Duodenal mucosa (tissue), 2 donors: ENCODE measurements around the gene CDHR2.
"Not testable (repeated sequence)": the region's sequence is repeated elsewhere in the genome, so short reads cannot be mapped to it uniquely, and the experiment has no call there.

ENCODE experiments used
- H3K27ac ChIP-seq: one replicate; pipeline ENCODE4 v1.7.0; 2013; ENCODE audit warnings: low read depth, low read length
- H3K27me3 ChIP-seq, 2 donors: one replicate each; pipeline ENCODE4 v1.7.0; 2013; ENCODE audit warnings: low read length in 2 of 2, control low read depth in 1 of 2; ENCODE audit not compliant: insufficient read depth in 2 of 2, control insufficient read depth in 1 of 2
- H3K36me3 ChIP-seq, 2 donors: one replicate each; pipeline ENCODE4 v1.7.0; 2013; ENCODE audit warnings: low read length in 2 of 2, control low read depth in 1 of 2; ENCODE audit not compliant: insufficient read depth in 2 of 2, control insufficient read depth in 1 of 2
- H3K4me1 ChIP-seq, 2 donors: one replicate each; pipeline ENCODE4 v1.7.0; 2013; ENCODE audit warnings: low read length in 2 of 2, control low read depth in 1 of 2; ENCODE audit not compliant: insufficient read depth in 2 of 2, control insufficient read depth in 1 of 2
- H3K4me3 ChIP-seq, 2 donors: one replicate each; pipeline ENCODE4 v1.7.0; 2013; ENCODE audit warnings: low read length in 2 of 2, low read depth in 1 of 2
- H3K9ac ChIP-seq, 2 donors: one replicate each; pipeline ENCODE4 v1.7.0; 2013; ENCODE audit warnings: low read length in 2 of 2, low read depth in 1 of 2
- H3K9me3 ChIP-seq, 2 donors: one replicate each; pipeline ENCODE4 v1.7.0; 2013; ENCODE audit warnings: low read length in 2 of 2, control low read depth in 1 of 2; ENCODE audit not compliant: control insufficient read depth in 1 of 2

The CDHR2 gene

GRCh38 chr5:176593273-176593869, 44.2 kb downstream of the CDHR2 start:
- H3K9me3 ChIP-seq: no peaks in the 10 kb centered on the region

DNA sequence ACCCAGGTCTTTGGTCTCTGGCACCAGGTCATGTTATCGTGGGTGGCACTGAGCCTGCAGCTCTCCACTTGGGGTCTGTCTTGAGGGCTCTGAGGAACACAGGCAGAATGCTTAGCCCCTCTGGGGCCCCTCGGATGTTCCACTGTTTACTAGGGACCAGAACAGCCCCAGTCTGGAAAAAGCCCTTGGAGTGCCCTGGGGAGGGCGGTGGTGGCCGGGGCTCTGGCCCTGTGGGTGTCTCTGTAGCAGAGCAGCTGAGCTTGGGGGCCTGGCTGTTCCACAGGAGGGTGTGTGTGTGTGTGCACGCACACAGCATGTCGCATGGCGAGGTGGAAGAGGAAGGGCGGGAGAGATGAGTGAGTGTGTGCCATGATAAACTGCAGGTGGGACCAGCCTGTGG, 45.4 kb downstream of the CDHR2 start:
- Histone ChIP-seq H3K36me3 (peaks cover 24 to 30% of the 10 kb centered on the region in 2 donors), H3K27ac (no peak overlapping the region), H3K27me3 (peaks cover 0 to 9% of the 10 kb centered on the region in 2 donors), H3K9ac (no peak overlapping the region), H3K4me1 (peaks cover 0 to 8% of the 10 kb centered on the region in 2 donors), H3K4me3 (no peak overlapping the region), H3K9me3 (no peaks in the 10 kb centered on the region)

More at GRCh38 chr5:176593273-176593869, 44.2 kb downstream of the CDHR2 start:
- H3K27ac ChIP-seq: no peak overlapping the region
- no peak overlapping the region for H3K4me3 ChIP-seq
- no peak overlapping the region for H3K9ac ChIP-seq
- peaks cover 0 to 8% of the 10 kb centered on the region in 2 donors for H3K27me3 ChIP-seq
- H3K36me3 ChIP-seq: peaks cover 24 to 33% of the 10 kb centered on the region in 2 donors
- peaks cover 0 to 8% of the 10 kb centered on the region in 2 donors for H3K4me1 ChIP-seq

DNA sequence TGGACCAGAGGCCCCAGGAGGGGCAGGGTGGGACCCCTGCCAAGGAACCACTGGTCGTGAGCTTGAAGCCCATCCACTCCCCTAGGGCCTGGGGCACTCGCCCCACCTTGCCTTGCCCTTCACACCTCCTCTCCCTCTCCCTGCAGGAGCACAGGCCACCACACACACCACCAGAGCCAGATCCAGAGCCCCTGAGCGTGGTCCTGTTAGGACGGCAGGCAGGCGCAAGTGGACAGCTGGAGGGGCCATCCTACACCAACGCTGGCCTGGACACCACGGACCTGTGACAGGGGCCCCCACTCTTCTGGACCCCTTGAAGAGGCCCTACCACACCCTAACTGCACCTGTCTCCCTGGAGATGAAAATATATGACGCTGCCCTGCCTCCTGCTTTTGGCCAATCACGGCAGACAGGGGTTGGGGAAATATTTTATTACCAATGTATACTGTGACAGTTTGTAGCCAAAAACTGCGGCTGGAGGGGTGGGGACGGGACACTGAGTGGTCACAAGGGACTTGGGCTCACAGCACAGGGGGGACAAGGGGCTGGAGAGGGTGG, 46.3 kb downstream of the CDHR2 start:
- Histone ChIP-seq H3K9me3 (no peaks in the 10 kb centered on the region), H3K9ac (no peak overlapping the region), H3K27me3 (peaks cover 0 to 9% of the 10 kb centered on the region in 2 donors), H3K36me3 (peaks cover 23 to 24% of the 10 kb centered on the region in 2 donors), H3K27ac (no peak overlapping the region), H3K4me1 (peaks cover 0 to 8% of the 10 kb centered on the region in 2 donors), H3K4me3 (no peak overlapping the region)

DNA sequence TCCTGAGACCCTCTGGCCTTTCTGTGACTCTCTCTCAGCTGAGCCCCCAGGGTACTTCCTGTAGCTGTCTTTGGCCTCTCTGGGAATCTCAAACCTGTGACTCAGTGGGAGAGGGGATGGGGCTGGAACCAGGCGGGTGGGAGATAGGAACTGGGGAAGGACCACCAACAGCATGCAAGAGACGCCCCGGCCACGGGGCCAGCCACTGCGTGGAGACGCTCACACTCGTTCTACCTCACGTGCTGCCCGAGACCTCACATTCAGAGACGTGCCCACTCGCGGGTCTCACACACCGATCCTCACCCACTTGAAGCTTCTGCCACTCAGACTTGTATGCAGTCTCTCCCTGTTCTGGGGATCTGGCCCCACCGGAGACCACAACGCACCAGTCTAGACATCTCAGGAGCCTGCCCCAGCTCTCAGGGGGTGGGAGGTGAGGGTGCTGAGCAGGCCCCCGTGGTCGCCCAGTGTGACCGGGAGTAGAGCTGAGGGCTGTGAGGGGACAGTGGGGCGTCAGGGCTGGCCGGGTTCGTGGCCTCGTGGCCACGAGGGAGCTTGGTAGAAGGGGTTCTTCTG, 47.0 kb downstream of the CDHR2 start:
- peak overlapping the region; percentile 40 to 54 for H3K4me3 ChIP-seq
- H3K4me1 ChIP-seq: peaks cover 0 to 8% of the 10 kb centered on the region in 2 donors
- H3K9me3 ChIP-seq: no peaks in the 10 kb centered on the region
- peaks cover 16 to 17% of the 10 kb centered on the region in 2 donors for H3K36me3 ChIP-seq
- H3K27ac ChIP-seq: no peak overlapping the region
- H3K27me3 ChIP-seq: peaks cover 0 to 9% of the 10 kb centered on the region in 2 donors
- peak overlapping the region in 1 of 2 donors; percentile 6 for H3K9ac ChIP-seq

GRCh38 chr5:176596689-176597416, 47.7 kb downstream of the CDHR2 start:
- H3K4me3 ChIP-seq: peak overlapping the region; percentile 40 to 60
- peaks cover 0 to 9% of the 10 kb centered on the region in 2 donors for H3K27me3 ChIP-seq
- peaks cover 10 to 13% of the 10 kb centered on the region in 2 donors for H3K36me3 ChIP-seq
- H3K4me1 ChIP-seq: peaks cover 0 to 8% of the 10 kb centered on the region in 2 donors
- H3K27ac ChIP-seq: no peak overlapping the region
- peak overlapping the region in 1 of 2 donors; percentile 6 for H3K9ac ChIP-seq
- H3K9me3 ChIP-seq: no peaks in the 10 kb centered on the region

GRCh38 chr5:176597417-176598389, 48.6 kb downstream of the CDHR2 start:
- Histone ChIP-seq H3K36me3 (peaks cover 4 to 12% of the 10 kb centered on the region in 2 donors), H3K9me3 (no peaks in the 10 kb centered on the region), H3K4me3 (no peak overlapping the region), H3K9ac (no peak overlapping the region), H3K27me3 (peaks cover 0 to 9% of the 10 kb centered on the region in 2 donors), H3K27ac (no peak overlapping the region), H3K4me1 (peaks cover 0 to 8% of the 10 kb centered on the region in 2 donors)

DNA sequence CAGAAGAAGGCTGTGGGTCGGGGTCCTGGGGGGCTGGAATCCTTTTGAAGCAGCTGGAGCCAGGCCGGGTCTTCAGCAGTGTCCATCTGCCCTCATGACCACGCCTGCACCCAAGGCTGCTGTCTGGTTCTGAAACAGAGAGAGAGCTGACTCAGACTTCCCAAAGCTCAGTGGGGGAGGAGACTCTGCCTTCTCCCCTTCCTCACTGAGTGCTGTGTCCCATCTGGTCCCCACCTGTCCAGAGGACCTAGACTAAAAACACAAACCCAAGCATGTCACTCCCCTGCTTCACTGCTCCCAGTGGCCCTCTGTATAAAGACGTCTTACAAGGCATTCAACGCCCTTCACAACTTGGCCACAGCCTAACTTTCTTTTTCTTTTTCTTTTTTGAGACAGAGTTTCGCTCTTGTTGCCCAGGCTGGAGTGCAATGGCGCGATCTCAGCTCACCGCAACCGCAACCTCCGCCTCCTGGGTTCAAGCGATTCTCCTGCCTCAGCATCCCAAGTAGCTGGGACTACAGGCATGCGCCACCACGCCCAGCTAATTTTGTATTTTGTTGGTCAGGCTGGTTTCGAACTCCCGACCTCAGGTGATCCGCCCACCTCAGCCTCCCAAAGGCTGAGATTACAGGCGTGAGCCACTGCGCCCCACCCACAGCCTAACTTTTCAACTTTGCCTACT, 50.7 kb downstream of the CDHR2 start:
- not testable (repeated sequence) for H3K27me3 ChIP-seq, H3K4me3 ChIP-seq, H3K36me3 ChIP-seq, H3K27ac ChIP-seq, H3K9ac ChIP-seq, H3K4me1 ChIP-seq, H3K9me3 ChIP-seq

GRCh38 chr5:176601901-176602482, 52.9 kb downstream of the CDHR2 start:
- H3K4me3 ChIP-seq: no peak overlapping the region
- no peaks in the 10 kb centered on the region for H3K9me3 ChIP-seq
- no peak overlapping the region for H3K9ac ChIP-seq
- peaks cover 0 to 9% of the 10 kb centered on the region in 2 donors for H3K27me3 ChIP-seq
- no peaks in the 10 kb centered on the region for H3K36me3 ChIP-seq
- H3K27ac ChIP-seq: no peak overlapping the region
- H3K4me1 ChIP-seq: no peaks in the 10 kb centered on the region

DNA sequence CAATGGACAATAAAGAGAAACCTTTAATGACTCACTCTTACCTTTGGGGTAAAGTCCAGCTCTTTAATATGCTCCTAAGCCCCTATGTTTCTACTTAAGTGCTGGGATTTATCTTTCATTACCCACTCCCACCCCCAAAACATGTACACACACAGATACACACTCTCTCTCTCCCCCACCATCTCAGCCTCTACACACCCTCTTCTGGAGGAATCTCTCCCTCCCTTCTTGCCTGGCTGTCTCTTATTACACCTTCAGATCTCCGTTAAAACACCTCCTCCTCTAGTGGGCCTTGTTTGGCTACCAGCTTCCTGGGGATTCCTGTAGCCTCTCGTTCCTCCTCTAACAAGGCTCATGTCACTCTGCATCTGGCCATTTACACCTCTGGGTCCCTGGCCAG, 53.9 kb downstream of the CDHR2 start:
- Histone ChIP-seq H3K4me1 (no peaks in the 10 kb centered on the region), H3K36me3 (no peaks in the 10 kb centered on the region), H3K9me3 (no peaks in the 10 kb centered on the region), H3K27ac (no peak overlapping the region), H3K9ac (no peak overlapping the region), H3K27me3 (peaks cover 0 to 4% of the 10 kb centered on the region in 2 donors), H3K4me3 (no peak overlapping the region)
